Sigmoid colon (tissue), 4 donors: ENCODE data around the gene RTL10.

Experiments used
- CTCF ChIP-seq, 4 experiments: fragments of 450-650 bp in 3 of 4; fragments of 200-600 bp in 1 of 4; IDR thresholded peaks; one replicate each; pipeline ENCODE4 v1.5.1; 2016 to 2019; ENCODE audit warnings: antibody characterized with exemption in 4 of 4, mild to moderate bottlenecking in 3 of 4, moderate library complexity in 2 of 4
- EP300 ChIP-seq, 4 donors: sonication (generic); formaldehyde crosslinking; IDR thresholded peaks; one replicate each; pipeline ENCODE4 v1.6.1; 2017; ENCODE audit warnings: antibody characterized with exemption in 4 of 4
- POLR2A ChIP-seq, 2 donors: fragments of 450-650 bp; IDR thresholded peaks; one replicate each; pipeline ENCODE4 v1.6.1; 2016; ENCODE audit warnings: antibody characterized with exemption in 2 of 2, mild to moderate bottlenecking in 2 of 2, moderate library complexity in 2 of 2
- POLR2AphosphoS5 ChIP-seq, 4 donors: sonication (generic); formaldehyde crosslinking; IDR thresholded peaks; one replicate each; pipeline ENCODE4 v1.6.1; 2017; ENCODE audit warnings: antibody characterized with exemption in 4 of 4

- TF ChIP-seq CTCF (IDR thresholded peaks at IDR 0.05), result no peak
- no peak for TF ChIP-seq POLR2A (IDR thresholded peaks at IDR 0.05)
- TF ChIP-seq POLR2AphosphoS5 (IDR thresholded peaks at IDR 0.05), result no peak
- no peak for TF ChIP-seq EP300 (IDR thresholded peaks at IDR 0.05)
These were observed 30.8 kb downstream of the RTL10 start for GRCh38 chr22:19823902-19824211.
